ENCODE results near the gene TCF4. TPM values are rescaled to one million over a fixed set of nuclear protein-coding genes. Genes with fewer than 3 reads are reported as not detected.

TCF4 gene
- polyA plus RNA-seq, 12 donors, result 104 to 235 (median 142) TPM

DNA sequence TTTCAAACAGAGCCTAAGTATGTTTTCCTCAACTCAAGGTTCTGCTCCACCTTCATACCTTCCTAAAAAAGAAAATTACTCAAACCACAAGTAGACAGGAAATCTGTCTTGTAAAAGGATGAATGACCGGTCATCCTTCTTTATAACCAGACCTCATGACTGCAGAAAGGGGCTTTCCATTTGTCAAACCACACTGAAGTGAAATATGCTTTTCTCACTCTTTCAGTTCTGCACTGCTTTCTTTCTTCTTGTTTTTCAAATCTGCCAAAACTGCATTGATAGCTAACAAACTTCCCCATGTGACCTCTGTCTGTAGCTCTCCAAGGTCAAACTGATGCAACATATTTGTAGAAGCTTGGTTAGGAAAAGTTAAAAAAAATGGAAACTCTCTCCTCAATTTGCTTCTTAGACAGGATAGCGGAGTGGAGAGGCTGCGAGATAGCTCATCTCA, 319.8 kb downstream of the TCF4 start:
- no peak for DNase-seq

DNA sequence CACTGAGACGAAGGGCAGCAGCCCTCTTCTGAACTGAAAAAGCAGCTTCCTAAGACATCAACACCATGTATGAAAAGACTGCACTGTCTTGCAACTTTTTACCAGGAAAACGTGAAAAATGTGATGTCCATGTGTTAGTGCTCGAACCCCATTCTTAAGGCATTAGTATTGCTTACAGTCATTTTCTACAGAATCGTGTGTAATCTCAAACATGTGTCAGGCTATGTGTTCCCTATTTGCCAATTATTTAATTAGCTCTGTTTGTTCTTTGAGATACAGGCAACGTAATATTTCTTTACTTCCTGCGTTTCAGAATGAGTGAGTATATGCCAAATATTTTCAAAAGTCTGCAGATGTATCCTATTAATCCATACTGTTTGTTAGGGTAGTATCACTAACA, 321.0 kb downstream of the TCF4 start:
- no peak for DNase-seq

DNA sequence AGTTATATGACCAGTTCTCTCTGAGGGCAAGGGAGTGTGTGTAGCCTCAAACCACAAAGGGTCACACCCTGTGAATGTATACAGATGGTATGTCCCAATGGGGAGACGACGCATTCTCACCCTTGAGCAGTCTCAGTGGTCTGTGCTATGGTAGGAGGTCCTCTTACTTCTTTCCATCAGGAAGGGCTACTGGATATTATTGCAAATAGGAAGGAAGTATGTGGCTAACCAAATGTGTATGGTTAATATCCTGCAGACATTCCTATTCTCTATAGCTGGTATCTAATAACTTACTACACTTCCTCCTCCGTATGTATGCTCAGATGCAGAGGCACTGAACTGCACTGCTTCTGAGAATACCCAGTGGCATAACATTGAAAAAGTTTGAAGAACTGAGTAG, 322.0 kb downstream of the TCF4 start:
- DNase-seq, result no peak

DNA sequence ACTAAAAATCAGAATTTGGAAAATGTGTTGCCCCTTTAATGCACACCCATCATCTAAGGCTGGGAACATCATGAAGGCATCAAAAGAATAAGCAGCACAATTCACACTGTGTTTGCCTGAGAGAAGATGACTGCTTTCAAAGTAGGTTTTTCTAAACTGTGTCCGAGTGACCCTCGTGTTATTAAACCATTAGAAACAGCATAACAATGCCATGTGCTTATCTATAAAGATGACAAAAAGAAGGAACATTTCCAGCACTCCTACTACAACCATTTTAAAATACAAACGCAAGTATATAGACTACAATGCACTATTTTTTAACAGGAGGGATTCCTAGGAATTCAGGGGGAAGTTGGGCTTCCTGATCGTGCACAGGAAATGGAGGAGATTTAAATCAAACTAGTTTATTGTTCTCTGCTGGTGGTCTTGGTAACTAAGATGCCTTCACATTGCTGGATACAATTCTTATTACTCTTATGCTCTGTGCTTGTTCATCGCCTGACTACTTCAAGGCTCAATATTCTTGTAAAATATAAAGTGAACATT, 322.8 kb downstream of the TCF4 start:
- DNase-seq, result no peak

DNA sequence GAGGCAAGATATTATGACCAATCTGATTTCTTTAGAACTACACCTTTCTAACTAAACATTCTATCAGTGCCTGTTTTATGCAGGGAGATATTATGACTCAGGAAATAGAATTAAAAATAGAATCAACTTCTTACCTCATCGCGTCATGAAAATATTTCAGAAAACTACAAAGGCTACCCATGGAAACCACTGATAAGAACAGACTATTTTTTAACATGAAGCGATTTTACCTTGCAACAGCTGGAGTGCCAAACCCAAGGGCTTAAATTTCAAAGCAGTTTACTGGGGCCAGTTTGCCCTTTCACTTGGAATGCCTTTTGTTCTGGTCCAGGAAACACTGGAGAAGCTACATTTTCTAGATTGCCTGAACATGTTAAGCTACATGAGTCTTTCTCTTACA, 323.9 kb downstream of the TCF4 start:
- no peak for DNase-seq

DNA sequence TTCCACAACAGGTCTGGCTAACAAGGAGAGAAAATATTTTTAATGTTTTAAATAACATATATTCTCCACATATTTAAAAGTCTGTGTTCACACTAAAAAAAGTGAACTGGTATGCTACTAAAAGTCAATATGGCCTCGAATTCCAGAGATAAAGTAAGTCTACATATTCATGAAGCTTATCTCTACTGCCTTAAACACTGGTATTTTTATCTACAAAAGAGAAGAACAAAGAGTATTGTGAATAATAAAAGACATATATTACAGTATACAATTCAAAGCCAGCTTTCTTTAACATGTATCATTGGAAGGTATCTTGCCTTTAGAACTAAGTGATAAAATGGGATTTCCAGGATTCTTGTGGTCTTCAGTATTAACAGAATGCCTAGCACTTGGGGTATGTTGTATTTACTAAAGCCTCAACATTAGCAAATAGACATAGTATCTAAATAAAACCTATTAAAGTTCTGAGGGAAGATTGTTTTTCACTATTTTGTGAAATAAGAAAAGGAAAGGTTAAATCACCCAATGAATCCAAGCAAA, 325.9 kb downstream of the TCF4 start:
- DNase-seq, result no peak

DNA sequence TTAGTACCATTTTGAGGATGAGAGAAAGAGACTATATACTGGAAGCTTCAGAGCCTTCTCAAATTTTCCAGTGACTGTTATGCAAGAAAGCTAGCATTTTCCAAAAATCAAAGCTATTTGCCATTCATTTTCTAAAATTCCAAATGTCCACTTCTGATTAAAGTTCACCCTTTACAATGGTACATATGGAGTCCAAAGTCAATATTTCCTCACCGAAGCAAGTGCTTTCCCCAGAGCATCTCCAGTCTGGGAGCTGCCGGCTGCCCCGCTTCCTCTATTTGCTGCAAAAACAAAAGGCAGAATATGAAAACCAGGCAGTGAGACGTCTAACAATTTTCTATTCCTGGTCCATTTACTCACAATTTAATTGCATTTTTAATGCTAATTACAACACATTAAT, 326.7 kb downstream of the TCF4 start:
- no peak for DNase-seq

DNA sequence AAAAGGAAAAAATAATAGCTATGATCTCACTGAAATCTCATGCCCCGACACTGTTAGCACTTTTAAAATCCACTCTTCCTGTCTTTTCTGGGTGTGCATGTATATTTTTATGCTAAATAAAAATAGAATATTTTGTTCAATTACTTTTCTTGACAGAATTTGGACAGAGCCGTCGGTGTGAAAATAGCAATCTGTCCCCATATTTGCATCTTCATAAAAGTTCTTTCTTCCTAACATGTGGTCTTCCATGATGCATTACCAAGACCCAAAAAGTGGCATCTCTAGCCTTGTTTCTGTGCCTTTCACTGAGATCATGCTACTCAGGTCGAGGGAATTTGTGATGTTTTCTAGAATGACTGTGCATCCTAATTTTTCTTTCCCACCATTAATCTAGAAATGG, 329.9 kb downstream of the TCF4 start:
- DNase-seq, result no peak

DNA sequence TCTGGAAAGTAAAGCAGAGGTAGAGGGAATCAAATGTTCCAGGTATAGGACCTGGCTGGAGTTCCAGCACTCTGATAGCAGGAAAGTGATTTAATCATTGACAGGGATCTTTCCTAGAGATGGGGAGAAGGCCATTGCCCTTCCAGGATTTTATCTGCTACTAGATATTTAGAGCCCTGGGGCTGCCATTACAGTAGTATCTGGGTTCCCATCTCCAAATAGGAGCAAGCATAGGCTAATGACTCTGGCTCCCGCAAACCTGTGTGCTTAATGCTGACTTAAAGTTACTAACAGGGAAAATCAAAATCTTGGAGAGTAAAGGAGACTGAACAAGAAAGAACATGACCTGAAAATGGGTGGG, 331.1 kb downstream of the TCF4 start:
- DNase-seq, result no peak

DNA sequence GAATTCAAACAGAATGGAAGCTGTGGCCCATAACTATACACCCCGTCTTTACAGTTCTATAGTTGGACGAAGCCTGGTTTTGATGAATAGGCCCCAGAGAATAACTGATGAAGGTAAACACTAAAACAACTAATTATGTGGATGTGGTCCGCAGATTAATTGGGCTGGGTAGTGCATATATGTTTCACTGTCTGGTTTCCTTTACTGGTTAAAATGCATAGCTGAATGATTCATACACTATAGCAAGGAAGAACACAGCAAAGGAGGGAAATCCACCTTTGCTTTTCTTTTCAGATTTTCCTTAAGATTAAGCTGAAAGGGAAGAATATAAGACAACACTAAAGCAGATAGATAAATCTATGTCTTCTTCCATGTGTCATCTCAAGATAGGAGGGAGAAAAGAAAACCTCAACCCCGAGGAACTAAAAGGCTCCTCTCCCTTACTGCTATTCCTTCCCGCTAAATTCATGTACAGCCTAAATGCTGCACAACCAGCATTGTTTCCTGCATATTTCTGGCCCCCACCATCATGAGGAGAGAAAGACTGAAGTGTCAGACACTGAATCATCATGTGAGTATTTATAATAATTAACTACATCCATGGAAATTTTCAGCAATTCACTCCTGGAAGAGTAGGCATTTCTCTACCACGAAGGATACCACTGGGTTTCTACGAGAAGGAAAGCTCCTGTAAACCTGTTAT, 331.6 kb downstream of the TCF4 start:
- DNase-seq, result no peak

DNA sequence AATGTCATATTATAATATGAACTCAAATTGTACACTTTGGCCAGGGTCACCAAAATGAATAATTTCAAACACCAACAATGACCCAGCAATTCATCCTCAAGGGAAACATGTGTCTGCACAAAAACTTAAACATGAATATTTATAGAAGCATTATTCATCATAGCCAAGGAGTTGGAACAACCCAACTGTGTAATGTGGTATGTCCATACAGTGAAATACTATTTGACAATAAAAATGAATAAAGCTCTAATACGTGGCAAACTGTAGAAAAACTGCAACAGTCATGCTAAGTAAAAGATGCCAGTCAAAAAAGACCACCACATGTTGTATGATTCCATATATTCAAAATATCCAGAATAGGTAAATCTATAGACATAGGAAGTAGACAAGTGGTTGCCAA, 334.2 kb downstream of the TCF4 start:
- no peak for DNase-seq

DNA sequence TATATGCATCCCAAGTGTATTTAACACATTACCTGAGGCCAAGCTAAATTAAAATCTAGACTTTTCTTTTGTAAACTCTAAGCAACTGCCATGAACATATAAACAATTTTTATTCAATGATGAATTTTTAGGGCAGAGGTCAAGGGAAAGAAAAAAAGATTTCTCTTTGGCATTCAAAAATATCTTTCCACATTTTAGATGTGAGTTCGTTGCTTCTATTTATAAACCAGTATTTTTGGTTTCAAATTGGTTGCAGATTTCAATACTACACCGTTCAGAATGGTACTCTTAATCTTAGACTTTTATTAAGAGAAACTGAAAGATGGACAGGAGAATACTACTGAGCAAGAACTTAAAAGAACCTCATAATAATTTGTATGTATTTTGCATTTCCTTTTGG, 335.1 kb downstream of the TCF4 start:
- DNase-seq, result peak; percentile 26

DNA sequence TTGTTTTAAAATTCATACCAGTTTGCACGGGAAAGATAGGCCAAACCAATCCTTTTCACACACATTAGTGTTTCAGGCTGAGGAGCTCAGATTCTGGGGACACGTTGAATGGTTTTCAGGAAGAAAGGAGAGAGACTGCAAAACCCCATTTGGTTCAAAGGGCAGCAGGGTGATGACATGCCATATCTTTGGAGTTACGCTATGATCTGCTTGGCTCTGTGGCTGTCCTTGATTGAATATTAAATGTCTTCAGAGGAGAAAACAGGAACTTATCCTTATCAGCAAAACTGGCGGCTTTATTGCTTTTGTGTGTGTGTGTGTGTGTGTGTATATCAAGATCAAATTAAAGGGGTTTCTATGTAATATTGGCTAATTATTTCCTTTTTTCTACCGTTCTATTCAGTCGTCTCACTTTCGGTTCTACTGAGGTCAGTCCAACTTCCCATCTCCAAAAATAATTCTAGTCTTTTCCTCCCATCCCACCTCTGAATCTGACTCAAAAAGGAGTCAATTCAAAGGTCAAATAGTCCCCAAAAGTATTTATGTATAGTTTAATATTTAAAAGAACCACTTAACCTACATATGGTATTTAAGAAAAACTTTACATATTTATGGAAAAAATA, 335.8 kb downstream of the TCF4 start:
- DNase-seq, result peak; percentile 33

DNA sequence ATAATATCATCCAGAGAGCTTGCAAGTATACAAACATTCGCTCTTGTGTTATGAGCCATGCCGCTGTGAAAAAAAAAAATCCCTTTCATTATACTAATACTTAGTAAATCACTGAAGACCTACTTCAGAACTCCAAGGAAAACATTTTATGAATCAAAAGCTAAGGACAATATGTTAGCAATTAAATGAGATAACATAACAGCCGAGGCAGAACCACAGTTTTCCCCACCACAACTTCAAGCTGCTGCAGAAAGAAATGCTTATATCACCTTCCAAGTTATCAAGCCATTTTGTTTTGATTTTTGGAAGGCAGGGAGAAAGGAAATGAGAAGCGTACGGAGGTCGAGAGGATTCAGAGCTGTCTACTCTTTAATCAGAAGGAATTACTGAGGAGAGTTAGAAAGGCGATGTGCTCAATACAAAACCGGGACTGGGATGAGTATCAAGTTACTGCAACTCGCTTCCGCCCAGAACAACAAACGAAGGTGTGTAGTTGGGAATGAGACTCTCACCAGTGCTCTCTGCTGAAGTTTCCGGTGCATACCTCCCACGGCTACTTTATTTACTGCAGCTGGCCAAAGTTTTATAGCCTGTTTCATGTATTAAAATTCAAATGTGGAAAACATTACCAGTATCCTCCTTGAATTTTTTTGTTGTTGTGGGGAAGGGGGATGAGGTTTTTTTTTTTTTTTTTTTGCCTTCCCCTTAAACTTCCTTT, 336.6 kb downstream of the TCF4 start:
- DNase-seq, result peak; percentile 67

DNA sequence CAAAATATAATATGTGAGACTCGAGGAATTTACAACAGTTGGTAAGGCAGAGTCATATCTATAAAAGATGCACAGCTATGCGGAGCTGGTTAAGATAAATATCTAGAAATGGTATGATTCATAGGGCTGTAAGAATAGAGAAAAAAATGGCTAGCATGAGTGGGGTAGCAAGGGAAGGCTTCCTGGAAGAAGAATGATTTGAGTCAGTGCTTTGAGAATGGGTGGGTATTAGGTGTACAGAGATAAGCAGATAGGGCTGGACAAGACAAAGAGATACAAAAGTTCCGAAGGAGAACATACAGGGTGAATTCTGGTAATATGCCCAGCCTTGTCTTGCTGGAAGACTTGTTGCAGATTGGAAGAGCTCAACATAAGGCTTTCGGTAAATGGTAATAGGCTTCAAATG, 337.2 kb downstream of the TCF4 start:
- no peak for DNase-seq

DNA sequence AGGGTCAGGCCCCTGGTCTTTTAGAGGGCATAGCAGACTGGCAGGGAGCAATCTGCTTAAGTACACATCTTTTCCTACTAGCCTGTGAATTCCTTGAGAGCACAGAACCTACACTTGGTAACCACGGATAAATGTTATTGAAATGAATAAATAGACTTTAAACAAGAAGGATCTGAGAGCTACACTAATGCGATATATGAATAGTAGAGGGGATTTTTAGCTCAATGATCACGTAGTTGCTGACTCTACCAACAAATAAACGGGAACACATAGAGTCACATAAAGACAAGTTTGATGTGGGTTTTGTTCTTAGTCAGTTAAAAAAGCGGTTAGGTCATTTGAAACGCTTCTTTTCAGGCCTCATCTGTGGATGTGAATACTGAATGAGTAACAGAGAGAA, 338.4 kb downstream of the TCF4 start:
- no peak for DNase-seq

DNA sequence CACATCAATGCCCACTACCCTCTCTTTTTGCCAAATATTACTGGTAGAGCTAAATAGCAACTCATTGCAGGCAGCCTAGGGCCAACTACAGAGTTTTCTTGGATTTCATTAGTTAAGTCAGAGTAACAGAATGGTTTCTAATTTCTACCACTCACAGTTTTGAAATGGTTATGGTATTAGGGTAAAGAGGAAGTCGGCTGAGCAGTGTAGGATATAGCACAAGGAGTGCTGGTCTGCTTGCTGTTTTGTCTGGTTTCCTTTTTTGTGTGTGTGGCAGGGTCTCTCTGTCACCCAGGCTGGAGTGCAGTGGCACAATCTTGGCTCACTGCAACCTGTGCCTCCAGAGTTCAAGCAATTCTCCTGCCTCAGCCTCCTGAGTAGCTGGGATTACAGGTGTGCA, 339.5 kb downstream of the TCF4 start:
- DNase-seq, result no peak

DNA sequence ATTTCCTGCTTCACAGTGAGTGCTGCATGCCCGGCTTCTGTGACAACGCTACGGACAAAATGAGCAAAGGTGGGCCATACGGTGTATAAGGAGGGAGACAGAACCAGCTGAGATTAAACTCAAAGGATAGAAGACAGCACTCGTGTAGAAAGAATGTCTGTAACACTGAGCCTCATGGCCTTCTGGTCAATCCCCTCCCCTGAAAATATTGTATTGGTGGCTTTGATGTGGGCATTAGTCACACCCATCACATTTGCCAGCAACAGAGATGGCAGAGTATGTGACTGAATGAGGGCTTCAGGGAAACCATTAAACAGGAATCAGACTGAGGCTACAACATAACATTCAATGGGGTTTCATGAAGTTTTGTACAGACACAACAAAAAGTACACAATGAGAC, 341.0 kb downstream of the TCF4 start:
- DNase-seq, result no peak

DNA sequence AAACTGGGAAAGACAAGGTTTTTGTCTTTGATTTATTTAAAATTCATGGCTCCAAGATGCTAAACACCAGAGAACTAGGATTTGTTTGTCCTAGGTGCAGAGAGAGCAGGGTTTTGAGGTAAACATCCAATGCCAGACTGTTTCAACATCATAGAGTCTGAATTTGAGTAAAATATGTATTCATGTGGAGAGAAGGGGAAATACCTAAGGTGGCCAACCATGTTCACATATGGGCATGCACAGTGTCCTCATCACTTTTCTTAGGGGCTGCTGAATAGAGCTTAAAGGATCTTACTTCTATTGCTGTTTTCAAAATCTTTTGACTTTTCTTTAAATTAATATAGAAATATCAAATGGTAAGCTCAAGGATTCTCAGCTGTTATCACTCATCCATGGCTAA, 341.7 kb downstream of the TCF4 start:
- no peak for DNase-seq

DNA sequence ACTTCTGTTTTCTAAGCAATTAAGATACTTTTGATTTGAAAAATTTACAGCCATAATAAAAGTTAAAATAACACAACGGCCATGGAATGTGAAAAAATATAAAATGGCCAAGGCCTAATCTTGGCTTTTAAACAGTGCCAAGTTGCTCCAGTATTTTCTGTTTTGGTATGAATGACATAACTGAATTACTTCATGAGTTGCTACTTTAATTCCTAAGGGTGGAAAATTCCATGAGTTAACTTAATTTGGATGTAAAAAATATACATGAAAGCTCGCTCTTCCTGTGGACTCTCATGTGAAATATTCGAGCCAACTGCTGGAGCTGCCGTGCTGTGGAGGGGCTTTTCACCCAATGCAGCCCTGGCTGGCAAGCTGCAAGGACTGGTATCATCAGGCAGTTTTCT, 342.8 kb downstream of the TCF4 start:
- no peak for DNase-seq

DNA sequence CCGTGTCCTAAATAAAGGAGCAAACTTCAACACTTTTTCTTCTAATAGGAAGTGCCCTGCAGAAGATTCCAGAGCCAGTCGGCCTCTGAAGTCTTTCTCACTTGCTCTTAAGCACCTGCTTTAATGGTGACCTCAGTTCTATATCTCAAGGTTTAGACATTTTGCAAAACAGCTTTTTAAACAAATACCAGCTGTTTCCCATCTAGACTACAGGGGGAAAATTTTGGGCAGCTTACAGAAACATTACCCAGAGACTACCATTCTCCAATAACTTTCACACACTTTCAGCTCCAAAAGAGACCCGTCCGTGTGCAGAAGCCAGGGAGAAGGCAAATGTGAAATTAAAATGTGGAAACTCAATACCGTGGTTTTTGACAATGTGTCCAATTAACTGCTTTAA, 343.4 kb downstream of the TCF4 start:
- no peak for DNase-seq

DNA sequence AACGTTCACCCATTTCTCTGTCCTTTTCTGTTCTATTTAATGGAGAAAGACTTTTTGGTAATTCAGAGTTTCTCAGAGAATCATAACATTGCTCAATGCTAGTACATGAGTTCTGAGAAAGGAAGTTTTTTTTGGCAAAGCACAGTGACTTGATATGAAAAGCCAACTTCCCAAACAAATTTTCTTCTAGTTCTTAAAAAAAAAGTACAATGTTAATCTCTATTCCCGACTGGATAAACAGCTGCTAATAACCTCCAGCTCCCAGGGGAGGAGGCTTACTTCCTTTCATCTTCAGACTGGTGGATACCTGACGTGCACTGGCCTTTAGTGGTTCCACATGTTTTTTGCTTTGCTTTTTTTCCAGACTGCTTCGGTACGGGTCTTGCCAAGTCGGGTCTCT, 344.1 kb downstream of the TCF4 start:
- peak; percentile 80 for DNase-seq

DNA sequence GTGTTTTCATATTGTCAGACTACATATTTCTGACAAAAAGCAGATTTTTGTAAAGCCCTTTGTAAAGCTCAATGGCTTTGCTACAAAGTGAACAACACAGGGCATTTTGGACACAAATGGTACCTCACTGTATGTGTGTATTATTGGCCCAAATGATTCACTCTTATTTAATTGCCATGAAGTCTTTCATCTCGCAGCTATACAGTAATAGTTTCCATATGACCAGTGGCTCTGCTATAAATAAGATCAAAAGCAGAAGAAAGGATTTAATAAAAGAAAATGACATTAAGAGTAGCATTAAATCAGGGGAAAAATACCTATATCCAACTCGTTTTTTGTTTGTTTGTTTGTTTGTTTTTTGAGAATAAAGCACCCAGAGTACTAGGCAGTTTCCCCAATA, 344.7 kb downstream of the TCF4 start:
- DNase-seq, result no peak

Measured in muscle of arm (tissue), 12 donors.